ENCODE measurements around the gene ZBTB24. TPM values are rescaled to one million over a fixed set of nuclear protein-coding genes. Genes with fewer than 3 reads are reported as not detected.

The ZBTB24 gene
- total and polyA plus RNA-seq, 2 experiments from 2014 or later = 3.8 to 6.9 TPM

GRCh38 chr6:109448615-109449014, 34.4 kb downstream of the ZBTB24 start:
- Histone ChIP-seq H4K20me1 (ENCODE audit: insufficient read depth, poor library complexity, severe bottlenecking) (no peaks in the 10 kb centered on the region), H3K27ac (no peak overlapping the region), H3K27me3 (no peaks in the 10 kb centered on the region), H3K36me3 (replicated peaks; ENCODE audit: insufficient read depth, low read depth) (no peaks in the 10 kb centered on the region), H3K4me1 (ENCODE audit: insufficient read depth) (no peaks in the 10 kb centered on the region), H2AFZ (no peak overlapping the region), H3K9me3 (ENCODE audit: low read depth) (no peaks in the 10 kb centered on the region), H3K9me2 (replicated peaks; ENCODE audit: insufficient read depth) (no peaks in the 10 kb centered on the region), H3K4me3 (no peak overlapping the region), H3K79me2 (no peaks in the 10 kb centered on the region), H3K4me2 (no peak overlapping the region)
- DNase-seq (ENCODE audit: low spot score) = no peak
- 93% methylated on average over 7 of the region's 7 CpGs for WGBS (ENCODE audit: low lambda C conversion rate, missing lambda C conversion rate)
- TF ChIP-seq EZH2phosphoT487 (IDR thresholded peaks at IDR 0.05; ENCODE audit: low read depth, severe bottlenecking, unreplicated experiment) (no peak), EZH2 (IDR thresholded peaks at IDR 0.05; ENCODE audit: borderline replicate concordance) (no peak)
- TF ChIP-seq, protein P1, sequence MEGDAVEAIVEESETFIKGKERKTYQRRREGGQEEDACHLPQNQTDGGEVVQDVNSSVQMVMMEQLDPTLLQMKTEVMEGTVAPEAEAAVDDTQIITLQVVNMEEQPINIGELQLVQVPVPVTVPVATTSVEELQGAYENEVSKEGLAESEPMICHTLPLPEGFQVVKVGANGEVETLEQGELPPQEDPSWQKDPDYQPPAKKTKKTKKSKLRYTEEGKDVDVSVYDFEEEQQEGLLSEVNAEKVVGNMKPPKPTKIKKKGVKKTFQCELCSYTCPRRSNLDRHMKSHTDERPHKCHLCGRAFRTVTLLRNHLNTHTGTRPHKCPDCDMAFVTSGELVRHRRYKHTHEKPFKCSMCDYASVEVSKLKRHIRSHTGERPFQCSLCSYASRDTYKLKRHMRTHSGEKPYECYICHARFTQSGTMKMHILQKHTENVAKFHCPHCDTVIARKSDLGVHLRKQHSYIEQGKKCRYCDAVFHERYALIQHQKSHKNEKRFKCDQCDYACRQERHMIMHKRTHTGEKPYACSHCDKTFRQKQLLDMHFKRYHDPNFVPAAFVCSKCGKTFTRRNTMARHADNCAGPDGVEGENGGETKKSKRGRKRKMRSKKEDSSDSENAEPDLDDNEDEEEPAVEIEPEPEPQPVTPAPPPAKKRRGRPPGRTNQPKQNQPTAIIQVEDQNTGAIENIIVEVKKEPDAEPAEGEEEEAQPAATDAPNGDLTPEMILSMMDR (IDR thresholded peaks at IDR 0.05; ENCODE audit: poor library complexity) = no peak

DNA sequence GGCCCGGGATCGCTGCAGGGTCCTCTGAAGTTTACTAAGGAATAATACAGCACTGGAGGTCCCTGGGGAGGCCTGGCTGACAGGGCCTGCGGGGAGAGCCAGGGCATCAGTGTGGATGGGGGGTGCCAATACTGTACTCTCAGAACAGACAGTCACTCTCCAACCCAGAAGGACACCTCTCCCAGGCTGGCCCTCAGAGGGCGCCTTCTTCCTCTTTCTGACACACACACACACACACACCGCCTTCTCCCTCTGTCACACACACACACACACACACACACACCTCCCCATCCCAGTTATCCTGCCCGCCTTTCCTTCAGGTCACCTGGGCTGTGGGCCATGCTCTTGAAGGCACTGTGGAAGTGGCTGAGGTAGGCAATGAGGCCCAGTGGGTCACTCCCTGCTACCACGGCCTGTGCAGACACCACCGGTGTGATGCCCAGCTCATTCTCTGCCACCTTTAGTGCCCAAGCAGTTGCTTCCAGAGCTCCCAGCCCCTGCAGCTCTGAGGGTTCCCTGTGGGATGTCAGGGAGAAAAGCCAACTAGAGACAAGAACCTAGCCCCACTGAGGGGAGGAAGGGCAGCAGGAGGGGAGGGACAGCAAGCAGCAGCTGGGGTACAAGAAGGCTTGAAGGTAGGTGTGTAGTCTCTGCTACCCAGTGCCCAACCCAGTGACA, 35.0 kb downstream of the ZBTB24 start:
- Histone ChIP-seq H3K4me3 (no peak overlapping the region), H3K9me3 (ENCODE audit: low read depth) (no peaks in the 10 kb centered on the region), H3K4me1 (ENCODE audit: insufficient read depth) (no peaks in the 10 kb centered on the region), H3K4me2 (no peak overlapping the region), H2AFZ (no peak overlapping the region), H3K36me3 (replicated peaks; ENCODE audit: insufficient read depth, low read depth) (no peaks in the 10 kb centered on the region), H3K27ac (no peak overlapping the region), H4K20me1 (ENCODE audit: insufficient read depth, poor library complexity, severe bottlenecking) (no peaks in the 10 kb centered on the region), H3K79me2 (no peaks in the 10 kb centered on the region), H3K27me3 (no peaks in the 10 kb centered on the region), H3K9me2 (replicated peaks; ENCODE audit: insufficient read depth) (no peaks in the 10 kb centered on the region)
- no peak for DNase-seq (ENCODE audit: low spot score)
- TF ChIP-seq, protein P1 (IDR thresholded peaks at IDR 0.05; ENCODE audit: poor library complexity) = no peak
- no peak for TF ChIP-seq EZH2 (IDR thresholded peaks at IDR 0.05; ENCODE audit: borderline replicate concordance)
- 89% methylated on average over 7 of the region's 8 CpGs for whole genome bisulfite sequencing (ENCODE audit: low lambda C conversion rate, missing lambda C conversion rate)

DNA sequence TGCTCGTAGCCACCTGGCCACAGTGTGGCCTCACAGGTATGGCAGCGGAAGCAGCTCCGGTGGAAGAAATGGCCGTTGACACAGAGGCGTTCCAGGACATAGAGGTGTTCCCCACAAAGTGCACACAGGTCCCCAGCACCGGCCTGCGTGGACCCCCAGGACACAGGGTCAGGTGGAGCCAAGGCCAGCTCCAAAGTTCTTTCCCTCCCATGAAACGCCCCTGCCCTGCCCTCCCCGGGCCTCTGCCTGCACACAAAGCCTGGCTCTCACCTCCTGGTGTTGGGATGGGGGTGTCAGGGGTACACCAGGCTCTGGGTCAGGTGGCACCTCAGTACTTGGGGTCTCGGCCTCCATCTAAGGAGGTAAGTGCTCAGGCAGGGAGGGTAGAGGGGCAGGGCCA, 35.9 kb downstream of the ZBTB24 start:
- no peak overlapping the region for H3K4me2 ChIP-seq
- H3K79me2 ChIP-seq = peaks cover 4% of the 10 kb centered on the region
- H3K36me3 ChIP-seq (replicated peaks; ENCODE audit: insufficient read depth, low read depth) = no peaks in the 10 kb centered on the region
- no peak for DNase-seq (ENCODE audit: low spot score)
- H3K27ac ChIP-seq = no peak overlapping the region
- H3K4me3 ChIP-seq = no peak overlapping the region
- WGBS (ENCODE audit: low lambda C conversion rate, missing lambda C conversion rate) = 89% methylated on average over 10 of the region's 10 CpGs
- no peaks in the 10 kb centered on the region for H3K9me2 ChIP-seq (replicated peaks; ENCODE audit: insufficient read depth)
- TF ChIP-seq, protein P1 (IDR thresholded peaks at IDR 0.05; ENCODE audit: poor library complexity) = no peak
- TF ChIP-seq EZH2 (IDR thresholded peaks at IDR 0.05; ENCODE audit: borderline replicate concordance) (no peak), EZH2phosphoT487 (IDR thresholded peaks at IDR 0.05; ENCODE audit: low read depth, severe bottlenecking, unreplicated experiment) (no peak)
- peaks cover under 1% of the 10 kb centered on the region for H3K4me1 ChIP-seq (ENCODE audit: insufficient read depth)
- no peak overlapping the region for H2AFZ ChIP-seq
- no peaks in the 10 kb centered on the region for H3K9me3 ChIP-seq (ENCODE audit: low read depth)
- H3K27me3 ChIP-seq = no peaks in the 10 kb centered on the region
- H4K20me1 ChIP-seq (ENCODE audit: insufficient read depth, poor library complexity, severe bottlenecking) = no peaks in the 10 kb centered on the region

All from hepatocyte (in vitro differentiated cells).